Vagina (tissue), 2 donors: ENCODE results near the gene TTC8. TPM values are rescaled to one million over a fixed set of nuclear protein-coding genes. Genes with fewer than 3 reads are reported as not detected.

ENCODE experiments used
- DNase-seq, 2 donors: peaks; one replicate each; pipeline ENCODE4 v3.0.0-alpha.2; 2017; ENCODE audit errors: extremely low spot score in 2 of 2
- H3K27ac ChIP-seq: fragments of 200-600 bp; sonication (generic); one replicate; pipeline ENCODE4 v1.5.1; 2019
- H3K27me3 ChIP-seq: fragments of 200-600 bp; sonication (generic); one replicate; pipeline ENCODE4 v1.5.1; 2019
- H3K36me3 ChIP-seq, 2 donors: fragments of 200-600 bp; sonication (generic); one replicate each; pipeline ENCODE4 v1.5.1; 2017 to 2019
- H3K4me1 ChIP-seq: fragments of 200-600 bp; sonication (generic); one replicate; pipeline ENCODE4 v1.5.1; 2019
- H3K4me3 ChIP-seq, 2 donors: fragments of 200-600 bp; sonication (generic); 1 replicate in 1 of 2; 2 replicates in 1 of 2; pipeline ENCODE4 v1.5.1; 2016 to 2019
- H3K9me3 ChIP-seq: fragments of 200-600 bp; sonication (generic); one replicate; pipeline ENCODE4 v1.5.1; 2019
- POLR2A ChIP-seq, 2 donors: fragments of 450-650 bp; IDR thresholded peaks; one replicate each; pipeline ENCODE4 v1.6.1; 2017; ENCODE audit warnings: antibody characterized with exemption in 2 of 2, mild to moderate bottlenecking in 2 of 2, moderate library complexity in 2 of 2
- POLR2AphosphoS5 ChIP-seq, 2 donors: sonication (generic); formaldehyde crosslinking; IDR thresholded peaks; one replicate each; pipeline ENCODE4 v1.9.0; 2017; ENCODE audit warnings: antibody characterized with exemption in 2 of 2, mild to moderate bottlenecking in 2 of 2, low read depth in 1 of 2; ENCODE audit not compliant: insufficient read depth in 1 of 2
- intact Hi-C: fragments of 100-400 bp; cut with DNase I; formaldehyde crosslinking; loops from one replicate; pipeline ENCODE4 v1.15.1; 2023
- total RNA-seq: library from RNA; depleted of rRNA; stranded (reverse); fragments of >200 nt; gene quantifications from one replicate; pipeline ENCODE4 v1.2.3, GENCODE V29; 2016
- TF ChIP-seq, protein P1 (sequence below), 3 experiments: fragments of 450-650 bp in 2 of 3; fragments of 200-600 bp in 1 of 3; sonication (generic) in 1 of 3; IDR thresholded peaks; one replicate each; pipeline ENCODE4 v1.5.1; 2017 to 2019; ENCODE audit warnings: antibody characterized with exemption in 3 of 3, mild to moderate bottlenecking in 2 of 3, moderate library complexity in 2 of 3

The TTC8 gene
- total RNA-seq, 1 donor from 2014 or later: 10.1 TPM

DNA sequence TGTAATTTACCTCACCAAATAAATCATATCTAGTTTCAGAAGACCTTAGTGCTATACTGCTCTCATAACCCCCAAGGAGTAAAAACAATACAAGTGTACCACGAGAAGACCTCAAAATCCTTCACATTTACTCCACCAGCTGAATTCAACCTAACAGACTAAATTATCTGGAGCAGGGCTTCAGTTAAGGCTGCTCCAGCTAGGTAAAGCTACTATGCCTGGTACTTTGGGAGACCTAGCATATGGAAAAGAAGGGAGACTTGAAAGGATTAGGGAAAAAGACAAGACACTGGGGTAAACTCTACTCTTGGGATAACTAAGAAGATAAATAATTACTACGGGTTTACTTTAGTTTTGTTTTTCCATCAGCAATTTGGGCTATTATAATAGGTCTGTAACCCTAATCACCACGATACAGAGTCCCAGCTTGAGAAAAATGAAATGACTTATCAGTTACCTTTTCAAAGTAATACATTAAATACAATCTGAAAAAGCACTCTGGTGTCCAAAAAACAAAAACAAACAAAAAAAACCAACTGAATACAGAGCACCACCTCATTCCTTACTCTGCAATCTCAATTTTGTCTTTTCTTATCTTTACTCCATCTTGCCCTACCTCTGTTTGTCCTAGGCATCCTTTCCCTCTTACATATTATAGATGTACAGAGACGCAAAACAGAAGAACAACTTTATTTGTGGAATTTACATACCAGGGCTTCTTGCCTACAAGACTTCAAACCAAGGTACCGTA is 33.8 kb upstream of the TTC8 start:
- Histone ChIP-seq H3K27ac (no peak overlapping the region), H3K9me3 (no peaks in the 10 kb centered on the region), H3K27me3 (no peaks in the 10 kb centered on the region), H3K36me3 (no peaks in the 10 kb centered on the region), H3K4me3 (no peak overlapping the region), H3K4me1 (peaks cover 5% of the 10 kb centered on the region)
- no peak for DNase-seq
- TF ChIP-seq, protein P1, sequence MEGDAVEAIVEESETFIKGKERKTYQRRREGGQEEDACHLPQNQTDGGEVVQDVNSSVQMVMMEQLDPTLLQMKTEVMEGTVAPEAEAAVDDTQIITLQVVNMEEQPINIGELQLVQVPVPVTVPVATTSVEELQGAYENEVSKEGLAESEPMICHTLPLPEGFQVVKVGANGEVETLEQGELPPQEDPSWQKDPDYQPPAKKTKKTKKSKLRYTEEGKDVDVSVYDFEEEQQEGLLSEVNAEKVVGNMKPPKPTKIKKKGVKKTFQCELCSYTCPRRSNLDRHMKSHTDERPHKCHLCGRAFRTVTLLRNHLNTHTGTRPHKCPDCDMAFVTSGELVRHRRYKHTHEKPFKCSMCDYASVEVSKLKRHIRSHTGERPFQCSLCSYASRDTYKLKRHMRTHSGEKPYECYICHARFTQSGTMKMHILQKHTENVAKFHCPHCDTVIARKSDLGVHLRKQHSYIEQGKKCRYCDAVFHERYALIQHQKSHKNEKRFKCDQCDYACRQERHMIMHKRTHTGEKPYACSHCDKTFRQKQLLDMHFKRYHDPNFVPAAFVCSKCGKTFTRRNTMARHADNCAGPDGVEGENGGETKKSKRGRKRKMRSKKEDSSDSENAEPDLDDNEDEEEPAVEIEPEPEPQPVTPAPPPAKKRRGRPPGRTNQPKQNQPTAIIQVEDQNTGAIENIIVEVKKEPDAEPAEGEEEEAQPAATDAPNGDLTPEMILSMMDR (IDR thresholded peaks at IDR 0.05): no peak
- intact Hi-C loops: no loop called here

DNA sequence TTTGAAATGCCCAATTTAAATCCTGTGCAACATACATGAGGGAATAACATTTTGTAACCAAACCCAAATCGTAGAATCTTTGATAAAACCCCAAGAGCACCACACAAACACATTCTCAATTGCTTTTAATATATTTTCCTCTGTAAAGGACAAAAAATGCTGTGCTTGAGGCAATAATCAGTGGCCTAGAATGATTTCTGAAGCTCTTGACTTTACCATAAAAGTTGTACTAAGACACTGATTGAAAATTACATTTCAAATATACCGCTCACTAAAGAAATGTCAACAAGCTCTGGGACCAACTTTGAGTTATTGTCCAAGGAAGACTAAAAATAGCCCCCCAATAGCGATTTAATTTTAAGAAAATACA is 33.2 kb upstream of the TTC8 start:
- Histone ChIP-seq H3K27ac (no peak overlapping the region), H3K36me3 (no peaks in the 10 kb centered on the region), H3K27me3 (no peaks in the 10 kb centered on the region), H3K4me3 (no peak overlapping the region), H3K4me1 (peaks cover 5% of the 10 kb centered on the region), H3K9me3 (no peaks in the 10 kb centered on the region)
- intact Hi-C loops: no loop called here
- DNase-seq: no peak
- TF ChIP-seq POLR2A (IDR thresholded peaks at IDR 0.05): no peak
- no peak for TF ChIP-seq POLR2AphosphoS5 (IDR thresholded peaks at IDR 0.05; ENCODE audit: insufficient read depth in 1 of 2, low read depth in 1 of 2)
- TF ChIP-seq, protein P1 (IDR thresholded peaks at IDR 0.05): no peak

DNA sequence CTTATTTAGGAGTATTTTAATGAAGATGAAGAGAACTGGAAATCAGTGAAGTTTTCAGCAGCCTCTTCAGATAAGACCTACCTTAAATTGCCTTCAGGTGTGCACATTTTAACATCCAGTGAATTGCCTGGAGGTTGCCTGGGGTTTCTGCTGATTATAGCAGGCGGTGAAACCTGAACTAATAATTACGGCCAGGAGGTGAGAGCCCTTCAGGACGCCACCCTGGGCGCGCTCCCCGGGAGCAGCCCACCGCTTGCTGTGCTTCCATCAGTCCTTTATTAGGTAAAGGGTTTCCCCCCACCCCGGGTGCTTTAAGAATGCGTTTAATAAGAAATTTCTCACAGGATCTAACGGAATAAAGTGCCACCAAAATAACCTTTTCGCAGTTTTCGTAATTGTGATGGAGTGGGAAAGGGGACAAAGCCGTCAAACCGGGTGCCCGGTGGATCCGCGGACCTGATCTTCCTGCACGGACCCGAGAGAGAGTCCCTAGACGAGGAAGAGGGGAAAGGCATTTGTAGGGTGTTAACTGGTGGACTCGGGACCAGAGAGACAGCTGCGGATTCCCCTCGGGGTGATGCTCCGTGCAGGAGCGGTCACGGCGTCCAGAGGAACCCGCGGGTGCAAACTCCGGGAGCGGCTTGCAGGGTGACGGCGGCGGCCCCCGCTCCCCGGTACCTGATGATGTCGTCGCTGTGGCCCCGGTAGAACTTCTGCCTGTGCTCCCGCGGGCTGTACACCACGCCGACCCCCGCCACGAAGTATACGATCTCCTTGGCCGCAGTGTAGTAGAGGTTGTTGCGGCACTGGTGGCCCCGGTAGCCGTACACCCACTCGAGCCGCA is 32.6 kb upstream of the TTC8 start:
- Histone ChIP-seq H3K4me1 (peaks cover 5% of the 10 kb centered on the region), H3K4me3 (peak overlapping the region; percentile 47 to 55), H3K27me3 (no peaks in the 10 kb centered on the region), H3K36me3 (no peaks in the 10 kb centered on the region), H3K27ac (peak overlapping the region; percentile 21), H3K9me3 (no peaks in the 10 kb centered on the region)
- DNase-seq: no peak
- no peak for TF ChIP-seq POLR2A (IDR thresholded peaks at IDR 0.05)
- TF ChIP-seq, protein P1 (IDR thresholded peaks at IDR 0.05): no peak
- TF ChIP-seq POLR2AphosphoS5 (IDR thresholded peaks at IDR 0.05; ENCODE audit: insufficient read depth in 1 of 2, low read depth in 1 of 2): no peak
- intact Hi-C loops: no loop called here

DNA sequence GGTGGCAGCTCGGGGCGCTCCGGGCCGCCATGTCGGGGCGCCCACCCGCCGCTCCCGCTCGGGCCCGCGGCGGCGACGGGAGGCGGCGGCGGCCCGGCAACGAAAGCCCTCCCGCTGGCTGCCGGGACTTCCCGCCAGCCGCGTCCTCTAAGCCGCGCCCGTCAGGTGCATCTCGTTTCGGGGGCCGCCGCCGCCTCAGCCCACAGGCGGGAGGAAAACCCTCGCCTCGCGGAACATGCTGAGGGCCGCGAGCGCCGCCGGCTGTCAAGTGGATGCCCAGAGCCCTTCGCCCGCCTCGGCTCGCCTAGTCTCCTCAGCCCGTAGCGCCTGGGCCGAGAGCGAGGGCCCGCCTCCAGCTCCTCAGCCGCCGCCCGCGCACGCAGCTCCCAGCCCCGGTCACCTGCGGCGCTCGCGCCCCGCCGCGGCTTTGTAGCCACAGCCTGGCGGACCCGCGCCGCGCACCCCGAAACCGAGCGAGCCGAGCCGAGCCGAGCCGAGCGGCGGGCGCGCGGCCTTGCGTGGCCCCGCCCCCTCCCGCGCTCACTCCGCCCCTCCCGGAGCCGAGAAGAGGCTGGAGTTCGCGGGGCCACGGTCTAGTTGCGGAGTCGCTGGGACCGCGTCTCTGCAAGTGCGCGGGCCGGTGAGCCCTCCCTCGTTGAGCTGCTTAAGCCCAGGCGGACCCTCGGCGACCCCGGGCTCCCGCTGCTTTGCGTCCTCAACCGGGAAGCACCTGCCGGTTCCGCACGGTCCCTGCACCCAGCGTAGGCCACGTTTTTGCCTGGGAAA is 31.8 kb upstream of the TTC8 start, which contains the start of gene EML5:
EML5 (minus strand) TSS at position 481 of the 786 bp plus-strand sequence; CDS start at position 31, 450 bp downstream.
- Histone ChIP-seq H3K36me3 (no peaks in the 10 kb centered on the region), H3K27ac (peak within 1 kb of the TSS; percentile 22), H3K27me3 (no peaks in the 10 kb centered on the region), H3K4me3 (peak within 1 kb of the TSS; percentile 47 to 55), H3K4me1 (peaks cover 5% of the 10 kb centered on the region), H3K9me3 (no peaks in the 10 kb centered on the region)
- TF ChIP-seq, protein P1 (IDR thresholded peaks at IDR 0.05): peak in 1 of 3 experiments; percentile 30
- TF ChIP-seq POLR2A (IDR thresholded peaks at IDR 0.05) (no peak), POLR2AphosphoS5 (IDR thresholded peaks at IDR 0.05; ENCODE audit: insufficient read depth in 1 of 2, low read depth in 1 of 2) (no peak)
- DNase-seq: no peak
- intact Hi-C loops: no loop called here
